Hematopoietic multipotent progenitor cell (in vitro differentiated cells): ENCODE measurements around the gene SBF2. TPM values are rescaled to one million over a fixed set of nuclear protein-coding genes. Genes with fewer than 3 reads are reported as not detected.
"Not testable (repeated sequence)": the region's sequence is repeated elsewhere in the genome, so short reads cannot be mapped to it uniquely, and the experiment has no call there.

Experiments
- DNase-seq, 3 donors: peaks; one replicate each; pipeline ENCODE4 v3.0.0-alpha.2; 2011 to 2015; ENCODE audit warnings: low read depth in 2 of 3, low spot score in 2 of 3
- total RNA-seq: library from RNA; depleted of rRNA; stranded (reverse); fragments of >200 nt; gene quantifications from one replicate; pipeline ENCODE4 v1.2.3, GENCODE V29; 2012

Gene SBF2
- total RNA-seq, 1 donor, result 17.0 TPM

DNA sequence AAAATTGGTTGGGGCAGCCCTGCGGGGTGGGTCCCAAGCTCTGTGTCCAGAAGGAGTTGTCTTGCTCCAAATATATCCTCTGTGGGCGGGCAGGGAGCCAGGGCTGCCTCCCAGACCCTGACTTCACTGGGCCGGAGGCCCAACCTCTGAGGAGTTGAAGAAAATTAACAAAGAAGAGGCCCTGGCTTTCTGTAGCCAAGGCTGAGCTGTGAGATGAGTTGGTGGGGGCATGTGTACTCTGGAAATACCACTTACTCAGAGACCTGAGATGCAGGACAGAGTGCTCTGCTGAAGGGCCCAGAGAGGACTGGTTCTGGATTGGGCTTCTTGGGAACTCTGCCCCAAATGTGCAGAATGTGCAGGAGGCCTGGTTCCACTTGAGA lies 533.8 kb downstream of the SBF2 start:
- no peak for DNase-seq

GRCh38 chr11:9759519-9760192 lies 534.4 kb downstream of the SBF2 start:
- peak; percentile 23 to 95 (median 91) for DNase-seq

GRCh38 chr11:9758637-9759518 lies 535.1 kb downstream of the SBF2 start:
- peak; percentile 21 to 44 (median 36) for DNase-seq

DNA sequence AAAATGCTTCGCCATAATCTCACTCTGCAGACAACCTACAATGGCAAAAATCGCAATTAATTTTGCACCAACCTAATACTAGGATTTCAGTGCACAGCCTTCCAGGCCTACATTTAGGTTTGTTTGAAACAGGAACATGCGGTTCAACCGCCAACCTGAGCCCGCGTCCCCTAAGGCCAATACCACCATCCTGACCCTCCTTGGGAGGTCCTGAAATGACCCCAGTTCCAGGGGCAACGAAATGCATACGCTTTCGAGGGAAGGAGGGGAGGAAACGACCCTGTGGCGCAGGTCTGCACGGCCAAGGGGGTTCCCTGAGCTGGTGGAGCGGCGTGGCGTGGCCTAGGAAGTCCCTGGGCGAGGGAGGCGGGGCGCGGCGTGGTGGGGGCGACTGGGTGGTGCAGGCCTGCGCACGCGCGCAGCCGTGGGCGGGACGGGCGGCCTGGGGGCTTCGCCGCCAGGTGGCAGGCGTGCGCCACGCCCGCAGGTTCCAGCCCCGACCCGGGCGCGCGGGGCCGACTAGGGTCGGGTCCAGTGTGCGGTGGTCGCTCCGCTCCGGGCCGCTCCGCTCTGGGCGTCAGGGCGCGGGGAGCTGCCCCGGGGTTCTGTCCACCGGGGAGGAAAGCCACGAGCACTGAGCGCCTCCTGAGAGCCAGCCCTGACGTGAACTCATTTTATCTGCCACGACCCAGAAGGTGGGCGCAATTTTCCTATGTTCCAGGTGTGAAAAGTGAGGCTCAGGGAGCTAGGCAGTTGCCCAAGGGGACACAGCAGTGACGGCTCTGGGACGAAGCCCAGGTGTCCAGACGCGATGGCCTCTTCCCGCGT lies 536.0 kb downstream of the SBF2 start:
- peak; percentile 87 to 92 (median 89) for DNase-seq

DNA sequence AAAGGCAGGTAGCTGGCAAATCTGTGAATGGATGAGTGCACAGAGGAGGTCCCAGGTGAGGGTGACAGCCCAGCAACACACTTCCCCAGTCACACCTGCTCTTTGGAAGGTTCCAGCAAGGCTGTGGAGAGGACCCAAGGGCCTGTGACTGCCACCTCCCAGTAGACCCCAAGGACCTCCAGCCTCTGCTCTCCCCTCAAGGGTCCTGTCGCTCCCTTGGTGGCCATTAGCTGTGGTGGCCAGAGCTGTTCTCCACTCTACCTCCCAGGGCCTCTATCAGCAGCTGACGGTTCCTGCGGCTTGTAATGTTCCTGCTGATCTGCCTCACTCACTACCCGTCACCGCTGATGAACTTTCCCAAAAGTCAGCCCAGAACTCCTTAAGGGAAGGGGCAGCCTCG lies 537.1 kb downstream of the SBF2 start:
- no peak for DNase-seq

DNA sequence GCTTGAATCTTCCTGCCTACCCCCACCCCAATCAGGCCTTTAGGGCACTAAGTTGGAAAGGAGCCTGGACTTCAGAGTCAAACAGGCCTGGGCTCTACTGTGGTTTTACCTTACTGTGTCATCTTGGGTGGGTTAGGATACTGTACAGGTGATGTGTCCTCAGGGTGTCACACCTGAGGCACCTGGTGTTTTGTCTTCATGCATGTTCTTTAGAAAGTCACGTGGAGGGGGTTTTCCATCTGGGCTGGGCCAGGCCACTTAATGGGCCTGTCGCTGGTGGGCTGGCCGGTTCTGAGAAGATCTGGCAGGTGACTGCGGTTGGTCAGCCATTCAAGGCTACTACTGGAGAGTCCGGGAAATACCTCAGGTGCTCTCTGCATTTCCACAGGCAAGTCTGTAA lies 537.6 kb downstream of the SBF2 start:
- DNase-seq, result no peak

DNA sequence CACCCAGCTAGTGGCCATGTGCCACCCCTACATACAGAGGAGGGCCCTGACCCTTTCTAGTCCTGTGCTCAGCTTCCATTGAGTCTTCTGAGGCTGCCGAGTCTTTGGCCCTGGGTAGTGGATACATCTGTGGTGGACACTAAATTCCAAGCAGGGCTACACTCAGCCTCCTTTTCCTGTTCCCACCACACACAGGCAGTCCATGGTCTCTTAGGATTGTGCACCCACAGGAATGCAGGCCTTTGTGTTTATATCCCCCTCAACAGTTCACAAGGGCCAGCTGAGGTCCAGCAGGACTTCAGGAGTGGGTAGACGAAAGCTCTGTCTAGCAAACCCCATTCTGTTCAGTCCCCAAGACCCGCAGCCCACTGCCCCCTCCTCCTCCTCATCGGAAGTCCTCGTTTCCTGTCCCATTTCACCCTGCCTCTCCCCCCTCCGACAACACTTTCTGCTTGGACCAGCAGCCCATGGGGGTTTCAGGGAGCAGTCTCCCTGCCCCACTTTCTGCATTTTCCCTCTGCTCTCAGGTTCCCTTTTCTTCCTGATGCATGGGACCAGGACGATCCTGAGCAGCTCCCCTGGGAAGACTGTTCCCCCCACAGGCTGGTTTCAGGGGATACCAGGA lies 538.3 kb downstream of the SBF2 start:
- DNase-seq, result peak in 1 of 3 donors; percentile 25

GRCh38 chr11:9754010-9754471 lies 540.0 kb downstream of the SBF2 start:
- DNase-seq, result no peak

DNA sequence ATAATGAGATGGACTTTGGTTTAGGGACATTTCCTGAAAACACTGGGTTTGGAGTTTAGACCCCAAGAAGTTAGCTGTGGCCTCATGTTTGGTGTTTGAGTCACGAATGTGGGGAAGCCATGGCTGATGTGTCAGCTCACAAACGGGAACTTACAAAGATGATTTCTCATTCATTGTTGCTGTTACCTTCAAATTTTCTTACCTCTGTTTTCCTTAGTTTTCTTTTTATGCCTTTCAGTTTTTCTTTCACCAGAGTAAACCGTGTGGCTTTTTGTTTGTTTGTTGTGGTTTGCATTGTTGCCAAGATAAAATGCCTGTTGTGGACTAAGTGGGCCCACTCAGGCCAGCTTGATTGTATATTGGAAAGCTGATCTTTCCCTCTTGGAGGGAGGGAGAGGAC lies 541.0 kb downstream of the SBF2 start:
- peak in 1 of 3 donors; percentile 21 for DNase-seq

GRCh38 chr11:9752091-9752490 lies 541.9 kb downstream of the SBF2 start:
- DNase-seq, result no peak

GRCh38 chr11:9750551-9750950 lies 543.5 kb downstream of the SBF2 start:
- DNase-seq, result no peak

GRCh38 chr11:9748361-9748970 lies 545.6 kb downstream of the SBF2 start:
- DNase-seq, result peak in 2 of 3 donors; percentile 81 to 91

- no peak for DNase-seq
Measured at GRCh38 chr11:9747828-9748227, 546.2 kb downstream of the SBF2 start.

- no peak for DNase-seq
Measured at GRCh38 chr11:9747229-9747628, 546.8 kb downstream of the SBF2 start.

GRCh38 chr11:9745411-9746211 lies 548.4 kb downstream of the SBF2 start:
- peak in 1 of 3 donors; percentile 56 for DNase-seq

DNA sequence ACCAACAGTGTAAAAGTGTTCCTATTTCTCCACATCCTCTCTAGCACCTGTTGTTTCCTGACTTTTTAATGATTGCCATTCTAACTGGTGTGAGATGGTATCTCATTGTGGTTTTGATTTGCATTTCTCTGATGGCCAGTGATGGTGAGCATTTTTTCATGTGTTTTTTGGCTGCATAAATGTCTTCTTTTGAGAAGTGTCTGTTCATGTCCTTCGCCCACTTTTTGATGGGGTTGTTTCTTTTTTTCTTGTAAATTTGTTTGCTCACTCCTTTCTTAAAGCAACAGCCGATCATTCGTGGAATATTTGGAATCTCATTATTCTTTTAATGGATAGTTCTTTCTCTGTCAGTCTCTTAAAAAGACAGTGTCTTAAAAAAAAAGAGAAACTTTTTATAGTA lies 550.5 kb downstream of the SBF2 start:
- DNase-seq, result not testable (repeated sequence)

DNA sequence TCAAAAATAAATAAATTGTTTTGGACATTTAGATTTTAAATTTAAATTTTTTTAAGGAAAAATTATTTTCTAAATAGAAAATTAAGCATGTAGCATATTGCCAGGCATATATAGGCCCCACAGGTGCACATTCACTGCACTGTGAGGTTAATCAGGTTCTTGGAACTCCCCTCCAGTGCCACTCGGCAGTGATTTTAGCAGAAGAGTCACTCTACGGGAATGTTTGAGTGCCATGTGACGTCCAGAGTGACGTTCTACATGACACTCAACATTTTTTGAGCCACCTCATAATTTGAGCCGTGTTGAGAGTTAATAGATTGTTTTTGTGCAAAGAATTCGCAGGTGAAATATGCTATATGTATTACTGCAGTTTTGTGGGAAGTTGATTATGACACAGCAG lies 552.8 kb downstream of the SBF2 start:
- no peak for DNase-seq

DNA sequence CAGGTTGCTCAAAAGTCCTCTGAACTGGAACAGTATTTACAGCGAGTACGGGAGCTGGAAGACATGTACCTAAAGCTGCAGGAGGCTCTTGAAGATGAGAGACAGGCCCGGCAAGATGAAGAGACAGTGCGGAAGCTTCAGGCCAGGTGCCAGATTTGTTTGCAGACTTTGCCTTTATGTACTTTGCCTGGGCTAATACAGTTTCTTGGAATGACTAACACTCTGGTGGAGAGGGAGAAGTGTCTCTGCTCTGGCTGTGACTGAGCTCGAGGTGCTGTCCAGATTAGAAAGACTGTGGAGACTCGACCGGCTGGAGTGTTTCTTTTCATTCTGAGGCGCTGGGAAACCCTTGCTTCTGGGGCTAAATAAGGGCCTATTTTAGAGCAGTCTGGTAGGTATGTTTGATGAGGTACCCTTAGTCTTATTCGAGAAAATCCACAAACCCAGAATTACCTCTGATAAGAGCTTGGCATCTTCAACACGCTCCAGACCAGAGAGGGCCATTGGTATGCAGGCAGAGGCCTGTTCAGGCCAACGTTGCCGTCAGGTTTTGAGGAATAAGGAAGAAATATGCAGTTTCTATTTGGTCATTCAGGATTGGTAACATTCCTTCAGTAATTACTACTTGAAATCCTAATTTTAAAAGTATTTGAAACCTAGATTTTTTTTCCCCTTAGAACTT lies 553.7 kb downstream of the SBF2 start:
- DNase-seq, result no peak
